22Rv1 (cell line): Measurements from ENCODE around the gene SRRD.

Source experiments
- ZFX ChIP-seq: fragments of 450-650 bp; IDR thresholded peaks from 2 replicates; pipeline ENCODE4 v1.6.1; 2017; ENCODE audit warnings: antibody characterized with exemption, borderline replicate concordance
- TF ChIP-seq, protein P1 (sequence below): fragments of 450-650 bp; IDR thresholded peaks from 2 replicates; pipeline ENCODE4 v1.5.1; 2017; ENCODE audit warnings: mild to moderate bottlenecking

DNA sequence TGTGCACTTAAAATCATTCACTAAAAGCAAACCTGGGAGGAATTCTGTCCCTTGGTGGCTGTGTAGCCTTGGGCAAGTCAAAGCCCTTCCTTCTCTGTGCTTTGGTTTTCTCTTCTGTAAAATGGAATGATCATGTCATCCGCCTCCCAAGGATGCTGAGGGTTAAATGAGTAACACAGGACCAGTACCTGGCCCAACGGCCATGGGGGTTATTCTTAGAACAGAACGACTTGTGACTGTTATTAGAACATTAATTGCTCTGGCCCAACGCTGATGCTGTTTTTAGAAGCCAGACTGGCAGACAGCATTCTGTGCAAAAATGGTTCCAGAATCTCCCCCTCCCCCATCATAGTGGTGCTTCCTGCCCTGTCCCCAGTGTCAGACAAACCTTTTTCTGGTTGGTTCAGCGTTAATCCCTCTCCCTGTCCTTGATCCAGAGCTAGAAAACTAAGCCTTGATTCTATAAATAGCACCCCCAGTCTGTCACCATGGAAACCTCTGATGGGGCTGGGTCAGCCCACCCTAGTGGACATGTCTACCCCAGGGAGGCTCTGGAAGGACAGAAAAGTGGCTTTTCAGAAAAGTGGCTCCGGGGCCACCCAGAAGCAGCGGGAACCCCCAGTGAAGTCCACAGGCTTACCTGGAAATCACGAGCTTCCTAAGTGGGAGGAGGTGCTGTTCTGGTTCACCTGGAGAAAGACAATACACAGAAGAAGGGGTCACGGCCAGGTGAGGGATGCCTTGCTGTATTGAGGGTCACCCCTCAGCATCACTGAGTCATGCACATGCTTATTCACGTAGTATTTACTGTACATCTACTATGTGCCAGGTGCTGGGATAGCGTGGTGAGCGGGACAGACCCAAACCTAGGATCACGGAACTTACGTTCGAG lies 44.1 kb downstream of the SRRD start:
- TF ChIP-seq, protein P1, sequence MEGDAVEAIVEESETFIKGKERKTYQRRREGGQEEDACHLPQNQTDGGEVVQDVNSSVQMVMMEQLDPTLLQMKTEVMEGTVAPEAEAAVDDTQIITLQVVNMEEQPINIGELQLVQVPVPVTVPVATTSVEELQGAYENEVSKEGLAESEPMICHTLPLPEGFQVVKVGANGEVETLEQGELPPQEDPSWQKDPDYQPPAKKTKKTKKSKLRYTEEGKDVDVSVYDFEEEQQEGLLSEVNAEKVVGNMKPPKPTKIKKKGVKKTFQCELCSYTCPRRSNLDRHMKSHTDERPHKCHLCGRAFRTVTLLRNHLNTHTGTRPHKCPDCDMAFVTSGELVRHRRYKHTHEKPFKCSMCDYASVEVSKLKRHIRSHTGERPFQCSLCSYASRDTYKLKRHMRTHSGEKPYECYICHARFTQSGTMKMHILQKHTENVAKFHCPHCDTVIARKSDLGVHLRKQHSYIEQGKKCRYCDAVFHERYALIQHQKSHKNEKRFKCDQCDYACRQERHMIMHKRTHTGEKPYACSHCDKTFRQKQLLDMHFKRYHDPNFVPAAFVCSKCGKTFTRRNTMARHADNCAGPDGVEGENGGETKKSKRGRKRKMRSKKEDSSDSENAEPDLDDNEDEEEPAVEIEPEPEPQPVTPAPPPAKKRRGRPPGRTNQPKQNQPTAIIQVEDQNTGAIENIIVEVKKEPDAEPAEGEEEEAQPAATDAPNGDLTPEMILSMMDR, result no peak
- TF ChIP-seq ZFX, result no peak
